HG02973 (cell line): ENCODE measurements around the gene RPL18A.

Experiments used
- ATAC-seq: cut with Tn5 transposase; IDR thresholded peaks from one replicate; pipeline ENCODE4 v1.9.1; 2021; ENCODE audit warnings: moderate library complexity; ENCODE audit not compliant: unreplicated experiment

The RPL18A gene

DNA sequence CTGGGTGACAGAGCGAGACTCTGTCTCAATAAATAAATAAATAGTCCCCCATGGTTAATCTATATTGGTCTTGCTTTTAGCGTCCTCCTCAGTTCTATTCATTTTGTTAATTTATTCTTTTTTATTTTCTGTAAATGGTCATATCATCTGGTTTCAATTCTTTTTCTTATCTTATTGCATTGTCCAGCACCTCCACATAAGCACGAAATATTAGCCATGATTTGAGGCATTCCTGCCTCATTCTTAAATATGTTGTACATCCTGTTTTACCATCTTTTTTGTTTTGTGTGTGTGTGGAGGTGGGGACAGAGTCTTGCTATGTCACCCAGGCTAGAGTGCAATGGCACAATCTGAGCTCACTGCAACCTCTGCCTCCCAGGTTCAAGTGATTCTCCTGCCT is 48.5 kb downstream of the RPL18A start:
- no peak for ATAC-seq

DNA sequence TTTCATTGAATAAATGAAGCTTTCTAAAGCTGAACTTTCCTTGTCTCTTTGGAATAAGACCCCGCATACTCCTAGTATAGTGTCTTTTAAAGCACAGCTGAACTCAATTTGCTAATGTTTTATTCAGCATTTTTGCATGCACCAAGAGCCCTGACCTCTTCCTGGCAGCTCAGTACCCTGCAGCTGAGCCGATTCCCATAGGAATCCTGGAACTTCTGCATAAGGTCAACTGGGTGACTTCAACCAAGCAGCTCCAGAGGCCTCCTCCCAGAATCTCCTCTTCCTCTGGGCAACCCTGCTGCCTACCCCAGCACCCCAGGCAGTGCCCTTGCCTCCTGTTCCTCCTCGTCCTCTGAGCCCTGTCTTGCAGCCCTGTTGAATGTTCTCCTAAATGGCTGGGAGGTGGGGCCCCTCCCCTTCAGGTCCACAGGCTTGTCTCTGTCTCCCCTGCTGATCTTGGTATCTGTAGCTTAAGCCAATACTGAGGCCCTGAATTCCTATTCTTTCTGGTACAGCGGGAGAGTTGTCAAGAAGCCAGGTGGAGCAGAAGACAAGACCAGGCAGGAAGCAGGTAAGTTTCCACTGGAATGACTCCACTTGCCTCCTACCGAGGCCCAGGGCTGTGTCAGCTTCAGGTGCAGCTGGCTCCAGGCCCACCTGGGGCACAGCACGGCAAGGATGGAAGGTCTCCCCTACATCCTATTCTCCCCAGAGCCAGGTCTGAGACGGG is 49.5 kb downstream of the RPL18A start:
- ATAC-seq, result no peak

DNA sequence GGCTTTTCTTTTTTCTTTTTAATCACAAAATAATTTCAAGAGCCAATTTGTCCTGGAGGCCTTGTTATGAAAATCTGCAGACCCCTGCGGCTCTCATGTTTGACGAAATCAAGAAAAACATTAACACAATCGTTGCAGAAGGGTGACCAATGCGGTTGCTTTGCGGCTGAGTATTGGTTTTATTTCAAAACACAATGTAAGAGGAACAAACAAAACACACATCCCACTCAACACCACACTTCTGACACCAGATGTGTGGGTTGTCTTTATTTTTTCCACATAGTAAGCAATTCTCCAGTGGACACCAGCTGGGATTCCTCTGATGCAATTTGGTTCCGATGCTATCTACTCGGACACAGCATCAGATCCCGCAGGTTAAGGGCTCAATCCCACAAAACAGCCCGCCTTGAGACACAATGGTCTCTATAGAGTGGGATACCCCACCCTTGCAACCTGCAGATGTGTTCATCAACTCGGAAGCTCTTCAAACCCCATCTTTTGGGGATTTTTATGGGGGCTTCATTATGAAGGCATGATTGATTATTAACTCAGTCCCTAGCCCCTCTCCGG is 51.2 kb downstream of the RPL18A start:
- no peak for ATAC-seq
